Retinal pigment epithelial cell (primary cell): Measurements from ENCODE around the gene RRP8.

Experiments
- DNase-seq: peaks from one replicate; pipeline ENCODE4 v3.0.0-alpha.2; 2010; ENCODE audit warnings: low read depth
- H3K4me3 ChIP-seq: 2 replicates; pipeline ENCODE4 v1.5.1; 2011; ENCODE audit warnings: mild to moderate bottlenecking, low read length, control low read depth, moderate library complexity
- CTCF ChIP-seq: conservative IDR thresholded peaks from 2 replicates; pipeline ENCODE4 v1.5.1; 2011; ENCODE audit warnings: low read depth, low read length, control low read depth, inconsistent platforms

Gene RRP8

DNA sequence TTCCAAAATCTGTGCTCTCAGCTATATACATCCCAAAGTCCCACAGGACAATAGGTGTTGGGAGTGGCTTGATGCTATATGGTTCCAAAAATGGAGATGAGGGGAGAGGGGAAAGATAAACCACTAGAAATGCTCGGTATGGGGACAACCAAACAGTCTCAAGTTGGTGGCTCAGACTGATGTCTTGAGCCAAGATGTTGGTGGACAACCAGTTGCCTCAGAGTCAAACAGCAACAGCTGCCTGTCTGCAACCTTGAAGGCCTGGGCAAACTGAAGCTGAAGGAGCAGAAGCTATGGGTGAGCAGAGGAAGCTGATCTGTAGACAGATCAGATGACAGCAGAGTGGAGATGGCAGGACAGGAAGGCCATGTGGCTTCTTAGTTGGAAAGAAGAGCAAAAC lies 4.0 kb downstream of the RRP8 start:
- TF ChIP-seq CTCF, result no peak
- DNase-seq, result no peak
- H3K4me3 ChIP-seq, result no peak overlapping the region

- TF ChIP-seq CTCF, result no peak
- DNase-seq, result no peak
- H3K4me3 ChIP-seq, result no peak overlapping the region
These were observed 4.9 kb downstream of the RRP8 start for GRCh38 chr11:6598555-6598954.

- no peak for DNase-seq
- no peak for TF ChIP-seq CTCF
- H3K4me3 ChIP-seq, result no peak overlapping the region
These were observed 7.1 kb downstream of the RRP8 start for GRCh38 chr11:6596239-6596877.

GRCh38 chr11:6594142-6594768 lies 9.2 kb downstream of the RRP8 start:
- no peak for TF ChIP-seq CTCF
- no peak overlapping the region for H3K4me3 ChIP-seq
- DNase-seq, result no peak

DNA sequence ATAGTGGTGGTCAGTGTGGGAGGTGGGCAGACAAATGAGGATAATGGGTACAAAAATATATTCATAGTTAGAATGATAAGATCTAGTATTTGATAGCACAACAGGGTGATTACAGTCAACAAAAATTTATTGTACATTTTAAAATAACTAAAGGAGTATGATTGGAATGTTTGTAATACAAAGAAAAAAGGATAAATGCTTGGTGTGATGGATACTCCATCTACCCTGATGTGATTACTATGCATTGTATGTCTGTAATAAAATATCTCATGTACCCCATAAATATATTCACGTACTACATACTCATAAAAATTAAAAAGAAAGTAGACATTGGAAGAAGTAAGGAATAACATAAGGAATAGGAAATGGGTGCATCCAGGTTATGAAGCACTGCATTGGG lies 15.4 kb downstream of the RRP8 start:
- no peak overlapping the region for H3K4me3 ChIP-seq
- DNase-seq, result no peak
- no peak for TF ChIP-seq CTCF

DNA sequence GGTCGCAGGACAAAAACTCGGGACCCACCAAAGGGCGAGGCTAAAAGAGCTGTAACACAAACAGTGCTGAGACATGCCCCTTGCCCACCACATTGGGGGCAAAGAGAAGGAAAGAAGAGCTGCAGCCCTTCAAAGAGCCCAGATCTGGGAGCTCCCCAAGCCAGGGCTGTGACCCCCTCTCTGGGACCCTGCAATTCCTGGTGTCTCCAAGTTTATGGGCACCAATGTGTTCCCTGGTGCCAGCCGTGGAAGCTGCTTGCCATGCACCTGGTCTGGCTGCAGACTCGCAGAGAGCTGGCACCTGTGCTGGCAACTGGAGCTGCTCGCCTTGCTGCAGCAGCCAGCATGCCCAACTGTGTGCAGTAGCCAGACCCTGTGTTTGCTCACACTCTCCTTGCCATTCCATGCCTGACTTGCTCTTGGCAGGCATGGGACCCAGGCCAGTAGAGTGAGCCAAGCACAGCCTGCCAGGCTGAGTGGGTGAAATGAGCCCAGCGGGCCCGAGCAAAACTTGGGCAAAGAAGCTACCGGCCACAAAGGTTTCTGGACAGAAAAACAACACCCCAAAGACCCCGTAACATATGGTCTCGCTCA lies 16.0 kb downstream of the RRP8 start:
- DNase-seq, result no peak
- TF ChIP-seq CTCF, result no peak
- H3K4me3 ChIP-seq, result no peak overlapping the region
